Thyroid gland (tissue), 4 donors: Measurements from ENCODE around the gene ANKK1.

Experiments
- POLR2A ChIP-seq, 2 donors: fragments of 450-650 bp; IDR thresholded peaks; one replicate each; pipeline ENCODE4 v1.6.1; 2017; ENCODE audit warnings: antibody characterized with exemption in 2 of 2, mild to moderate bottlenecking in 2 of 2, moderate library complexity in 1 of 2
- TF ChIP-seq, protein P1 (sequence below), 6 experiments: fragments of 200-600 bp in 3 of 6; fragments of 450-650 bp in 3 of 6; sonication (generic) in 3 of 6; IDR thresholded peaks; one replicate each; pipeline ENCODE4 v1.5.1; 2016 to 2019; ENCODE audit warnings: antibody characterized with exemption in 6 of 6, mild to moderate bottlenecking in 2 of 6, inconsistent platforms in 1 of 6, moderate library complexity in 1 of 6

DNA sequence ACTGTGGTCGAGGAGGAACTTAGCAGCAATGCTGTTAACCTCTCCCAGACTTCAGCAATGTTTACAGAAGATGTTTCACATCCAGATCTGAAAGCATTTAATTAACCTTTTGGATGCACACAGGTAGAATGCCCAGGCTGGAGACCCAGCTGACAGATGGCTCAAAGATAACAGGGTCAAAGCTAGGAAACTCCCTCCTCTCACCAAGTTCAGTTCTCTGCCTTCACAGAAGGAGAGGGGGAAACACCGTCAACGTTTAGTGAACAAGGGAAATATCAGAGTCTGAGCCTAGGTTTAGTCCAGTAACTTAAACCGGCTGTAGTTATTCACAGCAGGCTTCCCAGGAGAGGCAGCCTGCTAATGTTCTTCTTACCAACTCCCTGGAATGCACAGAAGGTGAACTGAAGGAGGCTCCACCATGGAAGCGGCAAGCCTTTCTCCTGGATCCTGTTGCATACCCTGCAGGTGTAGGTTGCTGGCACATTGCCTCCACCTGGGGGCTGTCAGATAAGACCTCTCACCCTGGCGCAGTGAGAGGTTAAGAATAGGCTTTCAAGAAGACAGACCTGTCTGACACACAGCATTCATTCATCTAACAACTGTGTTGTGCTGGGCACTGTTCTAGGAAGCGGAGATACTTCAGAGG, 23.5 kb upstream of the ANKK1 start:
- TF ChIP-seq, protein P1, sequence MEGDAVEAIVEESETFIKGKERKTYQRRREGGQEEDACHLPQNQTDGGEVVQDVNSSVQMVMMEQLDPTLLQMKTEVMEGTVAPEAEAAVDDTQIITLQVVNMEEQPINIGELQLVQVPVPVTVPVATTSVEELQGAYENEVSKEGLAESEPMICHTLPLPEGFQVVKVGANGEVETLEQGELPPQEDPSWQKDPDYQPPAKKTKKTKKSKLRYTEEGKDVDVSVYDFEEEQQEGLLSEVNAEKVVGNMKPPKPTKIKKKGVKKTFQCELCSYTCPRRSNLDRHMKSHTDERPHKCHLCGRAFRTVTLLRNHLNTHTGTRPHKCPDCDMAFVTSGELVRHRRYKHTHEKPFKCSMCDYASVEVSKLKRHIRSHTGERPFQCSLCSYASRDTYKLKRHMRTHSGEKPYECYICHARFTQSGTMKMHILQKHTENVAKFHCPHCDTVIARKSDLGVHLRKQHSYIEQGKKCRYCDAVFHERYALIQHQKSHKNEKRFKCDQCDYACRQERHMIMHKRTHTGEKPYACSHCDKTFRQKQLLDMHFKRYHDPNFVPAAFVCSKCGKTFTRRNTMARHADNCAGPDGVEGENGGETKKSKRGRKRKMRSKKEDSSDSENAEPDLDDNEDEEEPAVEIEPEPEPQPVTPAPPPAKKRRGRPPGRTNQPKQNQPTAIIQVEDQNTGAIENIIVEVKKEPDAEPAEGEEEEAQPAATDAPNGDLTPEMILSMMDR (IDR thresholded peaks at IDR 0.05), result no peak
- TF ChIP-seq POLR2A (IDR thresholded peaks at IDR 0.05), result no peak
